PFSK-1 (cell line): ENCODE measurements around the gene SLC2A1.

Experiments
- POLR2AphosphoS5 ChIP-seq: IDR thresholded peaks from 2 replicates; pipeline ENCODE4 v1.6.1; 2012; ENCODE audit warnings: low read depth, mild to moderate bottlenecking, control low read depth, low read length, moderate library complexity
- TAF1 ChIP-seq: IDR thresholded peaks from 2 replicates; pipeline ENCODE4 v1.6.1; 2012; ENCODE audit warnings: low read length, control low read depth, borderline replicate concordance; ENCODE audit not compliant: insufficient read depth
- TF ChIP-seq, protein P1 (sequence below), 2 experiments: IDR thresholded peaks; 2 replicates each; pipeline versions ENCODE4 v1.6.1 to v1.8.0; 2011 to 2012; ENCODE audit warnings: low read depth in 2 of 2, low read length in 2 of 2, control low read depth in 1 of 2, inconsistent platforms in 1 of 2, mild to moderate bottlenecking in 1 of 2, moderate library complexity in 1 of 2; ENCODE audit not compliant: insufficient read depth in 1 of 2

DNA sequence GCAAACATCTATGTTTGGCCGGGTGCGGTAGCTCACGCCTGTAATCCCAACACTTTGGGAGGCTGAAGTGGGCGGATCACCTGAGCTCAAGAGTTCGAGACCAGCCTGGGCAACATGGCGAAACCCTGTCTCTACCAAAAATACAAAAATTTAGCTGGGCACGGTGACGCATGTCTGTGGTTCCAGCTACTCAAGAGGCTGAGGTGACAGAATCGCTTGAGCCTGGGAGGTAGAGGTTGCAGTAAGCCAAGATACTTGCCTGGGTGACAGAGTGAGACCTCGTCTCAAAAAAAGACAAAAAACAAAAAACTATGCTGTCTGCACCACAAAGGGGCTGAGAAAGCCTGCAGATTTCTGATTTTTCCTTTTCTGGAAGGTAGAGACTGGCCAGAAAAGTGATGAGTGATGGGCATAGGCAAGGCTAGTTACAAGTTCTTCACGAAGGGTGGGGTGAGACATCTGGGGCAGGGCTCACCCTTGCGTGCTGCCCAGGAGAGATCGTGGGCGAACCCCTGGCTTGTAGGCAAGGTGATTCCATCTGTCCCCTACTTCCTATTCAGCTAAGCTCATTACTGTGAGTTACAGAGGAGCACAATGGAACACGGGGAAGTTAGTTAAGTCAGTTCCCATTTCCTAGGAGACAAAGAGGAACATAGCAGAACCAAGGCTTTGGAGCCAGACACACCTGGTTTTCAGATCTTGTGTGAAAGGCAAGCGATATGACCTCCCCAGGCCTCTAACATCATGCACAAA, 3.2 kb downstream of the SLC2A1 start:
- TF ChIP-seq, protein P1, sequence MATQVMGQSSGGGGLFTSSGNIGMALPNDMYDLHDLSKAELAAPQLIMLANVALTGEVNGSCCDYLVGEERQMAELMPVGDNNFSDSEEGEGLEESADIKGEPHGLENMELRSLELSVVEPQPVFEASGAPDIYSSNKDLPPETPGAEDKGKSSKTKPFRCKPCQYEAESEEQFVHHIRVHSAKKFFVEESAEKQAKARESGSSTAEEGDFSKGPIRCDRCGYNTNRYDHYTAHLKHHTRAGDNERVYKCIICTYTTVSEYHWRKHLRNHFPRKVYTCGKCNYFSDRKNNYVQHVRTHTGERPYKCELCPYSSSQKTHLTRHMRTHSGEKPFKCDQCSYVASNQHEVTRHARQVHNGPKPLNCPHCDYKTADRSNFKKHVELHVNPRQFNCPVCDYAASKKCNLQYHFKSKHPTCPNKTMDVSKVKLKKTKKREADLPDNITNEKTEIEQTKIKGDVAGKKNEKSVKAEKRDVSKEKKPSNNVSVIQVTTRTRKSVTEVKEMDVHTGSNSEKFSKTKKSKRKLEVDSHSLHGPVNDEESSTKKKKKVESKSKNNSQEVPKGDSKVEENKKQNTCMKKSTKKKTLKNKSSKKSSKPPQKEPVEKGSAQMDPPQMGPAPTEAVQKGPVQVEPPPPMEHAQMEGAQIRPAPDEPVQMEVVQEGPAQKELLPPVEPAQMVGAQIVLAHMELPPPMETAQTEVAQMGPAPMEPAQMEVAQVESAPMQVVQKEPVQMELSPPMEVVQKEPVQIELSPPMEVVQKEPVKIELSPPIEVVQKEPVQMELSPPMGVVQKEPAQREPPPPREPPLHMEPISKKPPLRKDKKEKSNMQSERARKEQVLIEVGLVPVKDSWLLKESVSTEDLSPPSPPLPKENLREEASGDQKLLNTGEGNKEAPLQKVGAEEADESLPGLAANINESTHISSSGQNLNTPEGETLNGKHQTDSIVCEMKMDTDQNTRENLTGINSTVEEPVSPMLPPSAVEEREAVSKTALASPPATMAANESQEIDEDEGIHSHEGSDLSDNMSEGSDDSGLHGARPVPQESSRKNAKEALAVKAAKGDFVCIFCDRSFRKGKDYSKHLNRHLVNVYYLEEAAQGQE (IDR thresholded peaks at IDR 0.05; ENCODE audit: insufficient read depth in 1 of 2, low read depth in 2 of 2, low read length in 2 of 2): no peak
- TF ChIP-seq TAF1 (no peak), POLR2AphosphoS5 (no peak)
